Measurements from ENCODE around the gene MIPEP.

Gene MIPEP

GRCh38 chr13:23858546-23858945 lies 30.7 kb downstream of the MIPEP start:
- TF ChIP-seq, protein P1, sequence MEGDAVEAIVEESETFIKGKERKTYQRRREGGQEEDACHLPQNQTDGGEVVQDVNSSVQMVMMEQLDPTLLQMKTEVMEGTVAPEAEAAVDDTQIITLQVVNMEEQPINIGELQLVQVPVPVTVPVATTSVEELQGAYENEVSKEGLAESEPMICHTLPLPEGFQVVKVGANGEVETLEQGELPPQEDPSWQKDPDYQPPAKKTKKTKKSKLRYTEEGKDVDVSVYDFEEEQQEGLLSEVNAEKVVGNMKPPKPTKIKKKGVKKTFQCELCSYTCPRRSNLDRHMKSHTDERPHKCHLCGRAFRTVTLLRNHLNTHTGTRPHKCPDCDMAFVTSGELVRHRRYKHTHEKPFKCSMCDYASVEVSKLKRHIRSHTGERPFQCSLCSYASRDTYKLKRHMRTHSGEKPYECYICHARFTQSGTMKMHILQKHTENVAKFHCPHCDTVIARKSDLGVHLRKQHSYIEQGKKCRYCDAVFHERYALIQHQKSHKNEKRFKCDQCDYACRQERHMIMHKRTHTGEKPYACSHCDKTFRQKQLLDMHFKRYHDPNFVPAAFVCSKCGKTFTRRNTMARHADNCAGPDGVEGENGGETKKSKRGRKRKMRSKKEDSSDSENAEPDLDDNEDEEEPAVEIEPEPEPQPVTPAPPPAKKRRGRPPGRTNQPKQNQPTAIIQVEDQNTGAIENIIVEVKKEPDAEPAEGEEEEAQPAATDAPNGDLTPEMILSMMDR (IDR thresholded peaks at IDR 0.05; ENCODE audit: extremely low read depth, missing control alignments): no peak
- no peak for DNase-seq (ENCODE audit: low spot score)

- TF ChIP-seq, protein P1 (IDR thresholded peaks at IDR 0.05; ENCODE audit: extremely low read depth, missing control alignments): no peak
- no peak for DNase-seq (ENCODE audit: low spot score)
Measured at GRCh38 chr13:23856008-23856750, 33.0 kb downstream of the MIPEP start.

- no peak for DNase-seq (ENCODE audit: low spot score)
- TF ChIP-seq, protein P1 (IDR thresholded peaks at IDR 0.05; ENCODE audit: extremely low read depth, missing control alignments): no peak
Measured at GRCh38 chr13:23855360-23855759, 33.8 kb downstream of the MIPEP start.

DNA sequence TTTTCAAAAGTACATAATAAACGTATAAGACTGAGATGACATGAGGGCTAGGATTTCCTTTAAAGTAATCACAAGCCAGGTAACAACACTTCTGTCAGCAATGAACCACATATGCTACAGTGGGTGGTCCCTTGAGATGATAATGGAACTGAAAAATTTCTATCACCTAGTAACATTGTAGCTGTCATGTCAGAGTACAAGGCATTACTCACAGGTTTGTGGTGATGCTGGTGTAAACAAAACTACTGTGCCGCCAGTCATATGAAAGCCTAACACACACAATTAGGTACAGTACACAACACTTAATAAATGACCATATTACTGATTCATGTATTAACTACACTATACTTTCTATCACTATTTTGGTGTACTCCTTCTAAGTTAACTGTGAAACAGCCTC lies 36.8 kb downstream of the MIPEP start:
- TF ChIP-seq, protein P1 (IDR thresholded peaks at IDR 0.05; ENCODE audit: extremely low read depth, missing control alignments): no peak
- DNase-seq (ENCODE audit: low spot score): no peak

DNA sequence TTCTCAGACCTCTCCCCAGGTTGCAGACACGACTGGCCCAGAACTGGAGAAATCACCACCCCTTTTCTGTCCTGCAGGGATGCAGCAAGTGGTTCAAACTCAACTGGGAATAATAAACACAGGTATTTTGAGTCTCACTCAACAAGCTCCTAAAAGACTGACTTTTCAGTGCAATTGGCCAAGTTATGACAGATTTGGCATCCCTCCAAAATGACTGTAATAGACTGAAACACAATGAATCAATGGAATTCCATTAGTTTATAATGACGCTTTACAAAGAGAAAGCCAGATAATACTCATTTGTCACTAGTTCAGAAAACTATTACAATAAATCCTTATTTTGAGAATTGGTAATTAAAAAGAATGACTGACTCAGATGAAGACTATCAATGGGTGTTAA lies 38.1 kb downstream of the MIPEP start:
- TF ChIP-seq, protein P1 (IDR thresholded peaks at IDR 0.05; ENCODE audit: extremely low read depth, missing control alignments): no peak
- no peak for DNase-seq (ENCODE audit: low spot score)

DNA sequence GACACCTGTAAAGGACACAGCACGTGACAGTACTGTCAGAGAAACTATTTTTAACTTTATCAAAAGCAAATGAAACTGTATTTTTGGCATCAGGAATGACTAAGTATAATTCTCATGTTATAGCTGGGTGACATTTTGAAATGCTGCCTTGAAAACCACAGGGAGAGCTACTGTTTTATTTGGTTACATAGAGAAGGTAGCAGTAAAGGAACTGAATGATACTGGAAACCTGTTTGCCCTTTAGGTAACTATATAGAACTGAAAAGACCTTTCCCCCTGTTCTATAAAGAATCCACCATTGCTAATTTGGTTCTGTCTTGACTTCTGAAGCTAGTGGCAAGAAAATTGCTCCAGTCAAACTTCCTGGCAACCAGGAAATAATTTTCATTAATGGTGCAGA lies 39.1 kb downstream of the MIPEP start:
- TF ChIP-seq, protein P1 (IDR thresholded peaks at IDR 0.05; ENCODE audit: extremely low read depth, missing control alignments): no peak
- no peak for DNase-seq (ENCODE audit: low spot score)

GRCh38 chr13:23849670-23850069 lies 39.5 kb downstream of the MIPEP start:
- TF ChIP-seq, protein P1 (IDR thresholded peaks at IDR 0.05; ENCODE audit: extremely low read depth, missing control alignments): no peak
- no peak for DNase-seq (ENCODE audit: low spot score)
